ENCODE results near the gene FAM161A.
"Not testable (repeated sequence)": the region's sequence is repeated elsewhere in the genome, so short reads cannot be mapped to it uniquely, and the experiment has no call there.

The FAM161A gene, protein sequence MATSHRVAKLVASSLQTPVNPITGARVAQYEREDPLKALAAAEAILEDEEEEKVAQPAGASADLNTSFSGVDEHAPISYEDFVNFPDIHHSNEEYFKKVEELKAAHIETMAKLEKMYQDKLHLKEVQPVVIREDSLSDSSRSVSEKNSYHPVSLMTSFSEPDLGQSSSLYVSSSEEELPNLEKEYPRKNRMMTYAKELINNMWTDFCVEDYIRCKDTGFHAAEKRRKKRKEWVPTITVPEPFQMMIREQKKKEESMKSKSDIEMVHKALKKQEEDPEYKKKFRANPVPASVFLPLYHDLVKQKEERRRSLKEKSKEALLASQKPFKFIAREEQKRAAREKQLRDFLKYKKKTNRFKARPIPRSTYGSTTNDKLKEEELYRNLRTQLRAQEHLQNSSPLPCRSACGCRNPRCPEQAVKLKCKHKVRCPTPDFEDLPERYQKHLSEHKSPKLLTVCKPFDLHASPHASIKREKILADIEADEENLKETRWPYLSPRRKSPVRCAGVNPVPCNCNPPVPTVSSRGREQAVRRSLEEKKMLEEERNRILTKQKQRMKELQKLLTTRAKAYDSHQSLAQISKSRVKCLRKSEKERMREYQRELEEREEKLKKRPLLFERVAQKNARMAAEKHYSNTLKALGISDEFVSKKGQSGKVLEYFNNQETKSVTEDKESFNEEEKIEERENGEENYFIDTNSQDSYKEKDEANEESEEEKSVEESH

DNA sequence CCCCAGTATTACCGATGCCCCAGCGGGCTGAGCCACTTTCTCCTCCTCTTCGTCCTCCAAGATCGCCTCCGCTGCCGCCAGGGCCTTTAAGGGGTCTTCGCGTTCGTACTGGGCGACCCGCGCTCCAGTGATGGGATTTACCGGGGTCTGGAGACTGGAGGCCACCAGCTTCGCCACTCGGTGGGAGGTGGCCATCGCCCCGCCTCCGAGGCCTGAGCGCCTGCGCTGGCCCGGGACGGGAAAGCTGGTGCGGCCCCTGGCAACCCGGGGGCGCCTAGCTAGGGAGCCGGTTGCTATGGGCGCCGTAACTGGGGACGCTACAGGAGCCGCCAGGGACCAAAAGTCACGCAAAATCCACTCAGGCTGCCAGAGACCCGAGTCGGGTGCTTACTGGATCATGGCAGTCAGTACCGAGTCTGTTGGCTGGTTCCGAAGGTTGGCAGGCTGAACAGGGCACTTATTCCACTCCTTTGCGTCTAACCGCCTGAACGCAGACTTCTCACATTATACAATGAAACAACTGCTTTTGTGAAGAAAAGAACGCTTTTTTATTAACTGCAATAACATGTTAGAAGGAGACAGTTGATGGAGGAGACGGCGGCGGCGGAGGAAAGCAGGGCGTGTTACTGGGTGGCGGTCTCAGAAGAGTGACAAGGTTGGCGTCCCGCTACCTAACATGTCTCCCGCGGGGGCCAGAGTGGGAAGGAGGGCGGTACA lies at the start of gene FAM161A:
FAM161A (minus strand) TSS at position 214 of the 717 bp plus-strand sequence; CDS start at position 195, 19 bp downstream.
- DNase-seq, result peak; percentile 76

DNA sequence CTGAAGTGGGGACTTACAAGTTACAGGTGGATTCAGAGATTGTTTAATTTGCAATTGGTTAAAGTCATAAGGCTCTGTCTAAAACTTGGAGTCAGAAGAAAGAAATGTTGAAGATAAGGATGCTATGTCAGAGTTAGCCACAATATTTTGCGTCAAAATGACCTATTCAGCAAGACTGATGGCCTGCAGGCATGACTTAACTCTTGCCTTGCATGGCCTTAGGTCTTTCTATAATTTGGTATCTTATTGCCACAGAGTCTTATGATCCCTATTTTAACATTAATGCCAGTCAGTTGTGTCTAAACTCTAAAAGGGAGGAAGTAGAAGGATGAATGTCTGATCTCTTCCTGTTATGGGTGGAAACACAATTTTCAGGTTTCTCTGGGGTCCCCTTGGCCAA lies 46.4 kb upstream of the FAM161A start:
- DNase-seq, result no peak

DNA sequence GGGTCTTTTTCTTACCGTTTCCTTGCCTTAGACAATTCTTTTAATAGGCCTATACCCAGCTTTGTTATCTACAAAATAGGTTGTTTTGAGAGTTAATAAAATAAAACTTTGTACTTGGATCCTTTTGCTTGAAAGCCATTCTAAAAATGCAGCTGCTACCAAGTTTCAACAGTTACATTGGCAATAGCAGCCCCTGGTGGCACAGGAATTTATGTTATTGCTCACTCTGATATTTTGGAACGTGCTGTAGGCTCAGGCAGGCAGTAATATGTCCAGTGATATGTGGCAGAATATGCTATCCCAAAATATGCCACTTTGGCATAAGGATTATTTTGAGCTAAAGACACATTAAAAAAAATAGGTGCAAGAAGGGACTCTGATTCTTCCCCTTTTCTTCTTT lies 45.0 kb upstream of the FAM161A start:
- no peak for DNase-seq

DNA sequence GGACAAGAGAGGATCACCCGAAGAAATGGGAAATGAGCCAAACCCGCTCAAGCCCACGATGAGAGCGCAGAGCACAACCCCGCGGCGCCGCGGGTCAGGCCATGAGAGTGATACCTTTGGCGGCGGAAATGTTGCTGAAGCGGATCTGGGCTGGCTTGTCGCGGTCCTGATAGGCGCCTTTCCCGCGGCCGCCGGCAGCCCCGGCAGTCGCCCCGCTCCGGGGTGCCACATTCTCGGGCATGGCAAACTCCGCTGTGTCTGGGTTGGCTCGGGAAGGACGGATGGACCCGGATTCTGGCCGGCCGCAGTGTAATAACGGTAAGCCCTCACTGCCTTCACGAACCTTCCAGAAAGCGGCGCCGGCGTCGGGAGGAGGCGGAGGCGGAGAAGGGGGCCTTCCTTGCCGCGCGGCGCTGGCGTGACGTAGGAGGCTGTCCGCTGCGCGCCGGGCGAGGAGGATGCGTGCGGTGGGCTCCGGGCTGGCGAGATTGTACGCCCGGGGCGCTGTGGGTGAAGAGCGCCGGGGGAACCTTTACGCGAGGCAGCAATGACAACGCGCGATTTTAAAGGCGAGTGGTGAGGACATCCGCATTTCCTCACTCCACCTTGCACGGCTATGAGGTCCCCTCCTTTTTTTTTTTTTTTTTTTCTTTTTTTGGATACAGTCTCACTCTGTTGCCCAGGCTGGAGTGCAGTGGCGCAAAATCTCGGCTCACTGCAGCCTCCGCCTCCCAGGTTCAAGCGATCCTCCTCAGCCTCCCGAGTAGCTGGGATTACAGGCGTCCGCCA lies 34.6 kb upstream of the FAM161A start, which contains the start of gene CCT4:
CCT4 (minus strand) TSS at position 390 of the 789 bp plus-strand sequence; CDS start at position 241, 149 bp downstream.
- peak; percentile 86 for DNase-seq

DNA sequence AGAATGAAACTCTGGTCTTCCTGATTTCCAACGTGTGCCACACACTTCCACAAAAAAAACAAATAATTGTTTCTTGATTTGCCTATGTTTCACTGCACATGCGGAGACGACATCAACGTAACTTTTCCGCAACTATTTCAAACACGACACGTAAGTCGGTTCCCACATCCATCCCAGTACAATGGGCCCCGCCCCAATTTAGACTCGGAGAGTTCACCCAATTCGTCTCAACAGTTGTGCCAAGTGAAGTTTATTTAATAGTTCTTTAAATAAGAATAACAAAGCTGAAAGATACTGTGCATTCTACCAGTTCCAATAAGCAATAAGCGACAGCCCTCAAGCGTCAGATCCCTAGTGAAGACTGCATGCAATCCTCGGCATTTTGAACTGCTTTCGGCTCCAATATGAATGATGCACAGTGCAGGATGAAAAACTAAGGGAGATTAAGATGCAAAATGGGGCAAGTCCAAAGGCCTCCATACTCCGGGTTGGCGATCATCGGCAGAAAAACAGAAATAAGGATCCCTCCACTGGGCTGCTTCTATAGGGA lies 33.9 kb upstream of the FAM161A start:
- peak; percentile 19 for DNase-seq

DNA sequence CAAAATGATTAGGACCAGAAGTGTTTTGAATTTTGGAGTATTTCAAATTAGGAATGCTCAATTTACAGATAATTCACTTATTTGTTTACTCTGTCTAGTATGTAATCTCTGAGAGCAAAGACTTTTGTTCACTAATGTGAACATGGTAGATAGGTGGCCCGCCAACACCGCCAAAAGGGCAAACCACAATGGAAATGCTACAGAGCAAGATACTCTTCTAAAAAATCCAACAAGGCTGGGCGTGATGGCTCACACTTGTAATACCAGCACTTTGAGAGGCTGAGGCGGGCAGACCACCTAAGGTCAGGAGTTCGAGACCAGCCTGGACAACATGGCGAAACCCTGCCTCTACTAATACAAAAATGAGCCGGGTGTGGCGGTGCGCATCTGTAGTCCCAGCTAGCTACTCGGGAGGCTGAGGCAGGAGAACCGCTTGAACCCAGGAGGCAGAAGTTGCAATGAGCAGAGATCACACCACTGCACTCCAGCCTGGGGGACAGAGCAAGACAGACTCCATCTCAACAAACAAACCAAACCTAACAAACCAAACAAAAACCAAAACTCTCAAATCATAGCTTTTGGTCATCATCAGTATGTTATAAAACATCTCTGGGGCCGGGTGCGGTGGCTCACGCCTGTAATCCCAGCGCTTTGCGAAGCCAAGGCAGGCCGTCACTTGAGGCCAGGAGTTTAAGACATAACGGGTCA lies 32.2 kb upstream of the FAM161A start:
- DNase-seq, result no peak

DNA sequence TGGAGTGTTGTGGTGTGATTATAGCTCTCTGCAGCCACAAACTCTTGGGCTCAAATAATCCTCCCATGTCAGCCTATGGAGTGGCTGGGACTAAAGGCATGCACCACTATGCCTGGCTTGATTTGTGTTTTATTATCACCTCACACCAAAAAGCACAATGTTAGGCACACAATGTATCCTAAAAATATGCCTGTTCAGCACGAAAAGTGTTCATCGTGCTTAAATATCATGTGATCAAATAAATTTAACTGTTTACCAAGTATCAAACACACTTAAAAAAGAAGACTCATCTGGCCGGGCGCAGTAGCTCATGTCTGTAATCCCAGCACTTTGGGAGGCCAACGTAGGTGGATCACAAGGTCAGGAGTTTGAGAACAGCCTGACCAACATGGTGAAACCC lies 29.0 kb upstream of the FAM161A start:
- no peak for DNase-seq

DNA sequence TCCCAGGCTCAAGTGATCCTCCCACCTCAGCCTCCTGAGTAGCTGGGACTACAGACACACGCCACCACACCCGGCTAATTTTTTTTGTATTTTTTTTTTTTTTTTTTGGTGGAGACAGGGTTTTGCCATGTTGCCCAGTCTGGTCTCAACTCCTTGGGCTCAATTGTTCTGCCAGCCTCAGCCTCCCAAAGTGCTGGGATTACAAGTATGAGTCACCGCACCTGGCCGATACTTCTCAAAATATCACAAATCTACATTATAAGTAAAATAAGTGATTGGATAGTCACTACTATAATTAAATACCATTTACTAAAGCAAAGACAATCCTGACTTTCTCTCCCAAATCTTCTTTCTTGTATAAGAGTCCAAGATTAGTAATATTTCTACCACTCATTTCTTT lies 25.5 kb upstream of the FAM161A start:
- DNase-seq, result not testable (repeated sequence)

DNA sequence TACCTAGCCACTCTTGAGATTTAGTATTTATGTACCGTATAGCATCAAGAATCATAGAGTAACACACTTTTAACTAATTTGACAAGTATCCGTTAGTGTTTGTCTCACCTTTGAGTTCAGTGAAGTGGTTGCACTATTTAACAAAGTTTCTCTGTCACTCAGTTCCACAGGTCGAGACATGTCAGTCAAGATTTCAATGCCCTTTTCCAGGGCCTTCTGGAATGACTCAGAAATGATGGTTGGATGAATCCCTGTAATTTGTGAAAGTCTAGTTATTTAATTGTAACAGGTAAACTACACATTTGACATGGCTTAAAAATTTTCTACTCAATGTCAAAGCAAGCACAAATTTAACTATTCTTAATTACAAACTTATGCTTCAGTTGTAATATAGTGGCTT lies 24.9 kb upstream of the FAM161A start:
- DNase-seq, result no peak

DNA sequence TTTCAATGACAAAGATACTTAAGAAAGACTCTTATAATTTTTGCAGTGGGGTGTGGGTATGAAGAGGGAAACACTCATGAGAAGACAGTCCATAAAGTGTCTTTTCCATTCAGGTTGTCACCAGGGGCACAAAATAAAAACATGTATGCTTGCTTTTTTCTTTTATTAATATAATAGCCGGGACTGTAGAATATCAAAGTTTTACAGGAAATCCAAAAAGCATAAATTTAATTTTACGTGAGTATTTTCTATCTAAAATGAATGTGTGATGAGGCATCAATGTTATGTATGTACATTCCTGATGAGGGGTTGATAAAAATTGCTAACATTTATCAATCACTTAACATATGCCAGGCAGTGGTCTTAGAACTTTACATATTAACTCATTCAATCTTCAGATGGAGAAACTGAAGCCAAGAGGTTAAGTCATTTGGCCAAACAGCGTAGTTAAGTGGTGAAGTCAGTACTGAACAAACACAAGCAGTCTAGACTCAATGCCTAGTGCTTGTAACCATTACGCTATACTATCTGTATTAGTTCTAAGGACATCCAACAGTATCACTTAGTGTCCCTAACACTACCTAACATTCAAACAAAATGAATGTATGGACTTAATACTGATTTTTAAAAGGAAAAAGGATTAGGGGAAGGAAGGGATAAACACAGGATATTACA lies 23.8 kb upstream of the FAM161A start:
- DNase-seq, result no peak

DNA sequence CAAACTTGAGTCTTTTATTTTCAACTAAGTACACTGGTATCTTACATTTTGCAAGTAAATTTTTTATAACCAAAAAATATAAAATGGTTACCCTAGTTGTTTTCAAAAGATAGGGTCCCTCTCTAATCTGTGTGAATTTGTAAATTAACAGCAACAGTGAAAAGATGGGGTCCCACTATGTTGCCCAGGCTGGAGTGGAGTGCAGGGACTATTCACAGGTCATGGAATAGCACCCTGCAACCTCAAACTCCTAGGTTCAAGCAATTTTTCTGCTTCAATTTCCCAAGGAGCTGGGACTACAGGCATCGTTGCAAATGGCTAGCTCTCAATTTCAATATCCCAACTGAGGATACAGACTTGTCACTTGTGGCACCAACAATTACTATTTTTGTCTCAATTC lies 22.5 kb upstream of the FAM161A start:
- DNase-seq, result no peak

DNA sequence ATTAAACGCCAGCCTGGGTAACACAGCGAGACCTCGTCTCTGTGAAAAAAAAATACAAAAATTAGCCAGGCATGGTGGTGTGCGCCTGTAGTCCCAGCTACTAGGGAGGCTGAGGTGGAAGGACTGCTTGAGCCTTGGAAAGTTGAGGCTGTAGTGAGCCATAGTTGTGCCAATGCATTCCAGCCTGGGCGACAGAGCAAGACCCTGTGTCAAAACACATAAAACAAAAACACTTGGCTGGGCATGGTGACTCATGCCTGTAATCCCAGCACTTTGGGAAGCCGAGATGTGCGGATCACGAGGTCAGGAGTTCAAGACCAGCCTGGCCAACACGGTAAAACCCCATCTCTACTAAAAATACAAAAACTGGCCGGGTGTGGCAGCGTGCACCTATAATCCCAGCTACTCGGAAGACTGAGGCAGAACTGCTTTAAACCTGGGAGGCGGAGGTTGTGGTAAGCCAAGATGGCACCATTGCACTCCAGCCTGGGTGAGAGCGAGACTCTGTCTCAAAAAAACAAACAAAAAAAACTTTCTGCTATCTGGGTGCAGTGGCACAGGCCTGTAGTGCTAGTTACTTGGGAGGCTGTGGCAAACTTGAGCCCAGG lies 12.7 kb upstream of the FAM161A start:
- not testable (repeated sequence) for DNase-seq

DNA sequence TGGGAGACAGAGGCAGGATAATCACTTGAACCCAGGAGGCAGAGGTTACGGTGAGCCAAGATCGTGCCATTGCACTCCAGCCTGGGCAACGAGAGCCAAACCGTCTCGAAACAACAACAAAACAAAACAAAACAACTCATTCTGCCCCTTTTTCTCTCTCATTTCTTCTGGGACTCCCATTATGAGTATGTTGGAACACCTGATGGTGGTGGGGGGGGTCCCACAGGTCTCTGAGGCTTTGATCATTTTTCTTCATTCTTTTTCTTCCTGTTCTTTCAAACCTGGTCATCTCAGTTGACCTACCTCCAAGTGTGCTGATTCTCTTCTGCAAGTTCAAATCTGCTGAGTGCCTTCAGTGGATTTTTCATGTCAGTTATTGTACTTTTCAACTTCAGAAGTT lies 8.2 kb upstream of the FAM161A start:
- no peak for DNase-seq

DNA sequence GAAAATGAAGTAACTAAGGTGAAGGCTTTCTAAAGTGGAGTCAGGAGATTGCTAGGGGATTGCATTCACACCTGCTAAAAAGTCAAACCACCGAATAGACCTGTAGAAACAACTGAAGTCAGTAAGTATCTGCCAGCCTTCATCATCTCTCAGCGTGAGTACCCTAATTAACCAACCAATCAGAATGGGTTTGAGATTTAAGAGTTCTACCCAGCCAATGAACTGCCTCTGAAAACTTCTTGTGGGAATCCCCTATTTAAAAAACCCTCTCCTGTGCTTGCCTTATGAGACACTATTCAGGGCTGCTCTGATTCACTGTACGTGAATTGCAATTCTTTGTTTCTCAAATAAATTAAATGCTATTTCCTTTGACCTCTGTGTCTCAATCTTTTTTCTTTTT lies 3.4 kb upstream of the FAM161A start:
- DNase-seq, result no peak

DNA sequence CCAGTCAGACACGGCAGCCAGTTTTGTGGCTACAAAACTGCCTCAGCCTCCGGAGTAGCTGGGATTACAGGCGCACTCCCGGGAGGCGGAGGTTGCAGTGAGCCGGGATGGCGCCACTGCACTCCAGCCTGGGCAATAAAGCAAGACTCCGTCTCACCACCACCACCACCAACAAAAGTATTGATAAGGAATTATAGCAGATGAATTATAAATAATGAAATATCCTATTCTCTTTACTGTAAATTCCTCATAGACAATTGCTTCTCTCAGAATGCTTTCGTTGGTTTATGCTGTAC lies 1.4 kb upstream of the FAM161A start:
- DNase-seq, result no peak

DNA sequence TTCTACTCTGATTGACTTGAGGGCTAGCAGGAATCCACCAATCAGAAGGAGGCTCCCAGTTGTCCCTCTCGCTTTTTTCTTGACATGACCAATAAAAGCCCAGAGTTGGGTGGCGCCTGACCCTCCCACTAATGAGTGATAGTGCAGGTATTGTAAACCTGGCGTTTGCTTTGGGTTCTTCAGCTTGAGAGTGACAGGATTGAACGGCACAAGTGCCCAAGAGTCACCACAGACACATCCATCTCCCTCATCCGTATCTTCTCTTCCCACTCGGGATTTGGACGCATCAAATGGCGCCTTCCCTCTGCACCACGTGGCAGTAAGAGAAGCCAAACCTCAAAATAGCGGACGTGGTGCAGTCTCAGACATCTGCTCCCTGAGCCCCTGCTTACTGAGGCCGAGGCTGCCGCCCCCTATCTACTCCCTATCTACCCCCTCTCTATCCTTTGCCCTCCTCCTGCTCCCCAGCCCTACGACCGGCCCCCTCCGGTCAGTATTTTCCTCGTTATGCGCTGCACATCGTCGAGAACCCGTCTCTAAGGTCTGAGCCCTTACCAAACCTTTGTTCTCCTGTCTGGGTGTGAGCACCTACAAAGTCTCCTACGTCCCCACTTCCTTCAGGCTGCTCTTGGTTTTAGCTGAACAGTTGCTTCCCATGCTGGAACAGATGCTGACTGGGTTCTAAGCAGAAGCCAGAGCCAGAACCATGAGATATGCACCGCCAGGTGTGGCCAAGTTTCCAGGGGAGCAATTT lies 881 bp upstream of the FAM161A start:
- peak; percentile 89 for DNase-seq

DNA sequence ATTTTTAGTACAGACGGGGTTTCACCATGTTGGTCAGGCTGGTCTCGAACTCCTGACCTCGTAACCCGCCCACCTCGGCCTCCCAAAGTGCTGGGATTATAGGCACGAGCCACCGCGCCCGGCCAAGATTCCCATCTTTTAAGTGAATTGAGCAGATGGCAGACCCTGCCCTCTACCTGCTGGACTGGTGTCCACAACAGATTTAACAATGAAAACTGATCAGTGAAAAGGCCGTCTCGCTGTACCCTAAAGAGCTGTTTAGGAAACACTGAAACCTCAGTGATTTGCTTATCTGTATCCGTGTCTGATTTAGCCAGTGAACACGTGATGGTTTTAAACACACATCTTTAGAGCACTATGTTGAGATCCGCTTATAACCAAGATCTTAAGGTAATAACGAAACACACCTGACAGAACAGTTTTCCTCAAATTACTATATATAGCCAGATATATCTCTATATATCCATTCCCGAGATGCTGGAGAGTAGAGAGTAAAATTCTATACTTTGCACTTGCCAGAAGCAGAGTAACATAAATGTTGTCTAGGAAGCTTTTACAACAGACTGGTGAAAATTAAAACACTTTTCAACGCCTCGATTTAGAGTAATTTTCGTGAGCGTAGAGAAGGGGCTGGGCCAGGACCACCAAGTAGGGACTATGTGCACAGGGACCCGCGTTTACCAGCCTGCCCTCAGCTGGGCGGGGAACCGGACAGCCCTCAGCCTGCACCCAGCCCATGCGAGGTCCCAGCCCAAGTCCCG lies 594 bp downstream of the FAM161A start:
- no peak for DNase-seq

DNA sequence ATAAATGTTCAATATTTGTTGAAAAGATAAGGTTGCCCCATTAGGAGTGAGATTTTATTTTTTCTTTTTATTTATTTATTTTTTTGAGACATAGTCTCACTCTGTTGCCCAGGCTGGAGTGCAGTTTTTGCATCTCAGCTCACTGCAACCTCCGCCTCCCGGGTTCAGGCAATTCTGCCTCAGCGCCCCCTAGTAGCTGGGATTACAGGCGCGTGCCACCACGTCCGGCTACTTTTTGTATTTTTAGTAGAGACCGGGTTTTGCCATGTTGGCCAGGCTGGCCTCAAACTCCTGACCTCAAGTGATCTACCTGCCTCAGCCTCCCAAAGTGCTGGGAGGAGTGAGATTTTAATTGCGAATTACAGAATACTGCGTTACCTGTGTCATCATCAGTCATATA lies 2.6 kb downstream of the FAM161A start:
- not testable (repeated sequence) for DNase-seq

DNA sequence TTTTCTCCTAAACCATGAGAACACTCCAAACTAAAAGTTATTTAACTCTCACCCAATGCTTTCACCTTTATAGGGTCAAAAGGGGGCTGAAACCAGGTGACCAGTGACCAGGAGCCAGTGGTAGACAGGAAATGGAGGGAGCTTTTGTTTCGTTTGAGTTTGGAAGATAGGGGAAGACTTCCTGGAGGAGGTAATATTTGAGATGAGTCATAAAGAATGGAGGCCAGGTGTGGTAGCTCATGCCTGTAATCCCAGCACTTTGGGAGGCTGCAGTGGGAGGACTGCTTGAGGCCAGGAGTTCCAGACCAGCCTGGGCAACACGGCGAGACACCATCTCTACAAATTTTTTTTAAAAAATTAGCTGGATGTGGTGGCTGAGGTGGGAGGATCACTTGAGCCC lies 8.5 kb downstream of the FAM161A start:
- no peak for DNase-seq

Measured in activated naive CD4-positive, alpha-beta T cell treated with anti-CD3 and anti-CD28 coated beads, Interleukin-2, amount 50 U/mL, for 16 hours (primary cell).